Measurements from ENCODE around the gene UBASH3B.

DNA sequence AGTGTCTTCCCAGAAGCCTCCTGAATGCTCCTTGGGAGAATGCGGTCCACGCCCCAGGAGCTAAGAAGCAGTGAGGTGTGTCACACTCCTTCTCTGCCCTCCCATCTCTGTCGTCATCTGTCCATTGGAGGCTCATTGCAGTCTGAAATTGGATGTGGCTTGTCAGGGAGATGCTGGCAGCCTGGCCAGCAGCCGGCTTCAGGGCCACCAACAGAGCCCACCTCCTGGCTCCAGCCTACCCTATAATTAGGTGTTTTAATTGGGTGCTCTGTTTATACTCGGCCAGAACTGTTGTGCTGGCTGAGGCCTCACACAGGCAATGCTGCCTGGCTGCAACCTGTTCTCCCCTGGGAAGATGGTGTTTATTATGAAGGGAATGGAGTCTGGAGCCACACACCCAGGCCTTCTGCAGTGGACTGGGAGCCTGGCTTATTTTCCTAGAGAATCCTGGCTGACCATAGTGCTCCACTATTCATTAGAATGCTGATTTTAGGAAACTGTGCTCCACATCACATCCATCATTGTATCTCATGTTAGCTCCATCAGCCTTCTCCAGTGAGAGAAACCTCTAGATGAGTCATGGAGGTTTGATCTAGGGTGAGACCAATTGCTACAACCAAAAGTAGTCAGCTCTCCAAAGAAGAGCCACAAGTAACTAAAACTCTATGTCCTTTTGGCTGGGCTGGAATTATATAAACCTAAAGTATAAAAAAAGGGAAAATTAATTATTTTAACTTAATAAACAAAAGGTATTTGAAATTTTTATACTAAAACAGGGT is 96.0 kb downstream of the UBASH3B start:
- TF ChIP-seq, protein P1, sequence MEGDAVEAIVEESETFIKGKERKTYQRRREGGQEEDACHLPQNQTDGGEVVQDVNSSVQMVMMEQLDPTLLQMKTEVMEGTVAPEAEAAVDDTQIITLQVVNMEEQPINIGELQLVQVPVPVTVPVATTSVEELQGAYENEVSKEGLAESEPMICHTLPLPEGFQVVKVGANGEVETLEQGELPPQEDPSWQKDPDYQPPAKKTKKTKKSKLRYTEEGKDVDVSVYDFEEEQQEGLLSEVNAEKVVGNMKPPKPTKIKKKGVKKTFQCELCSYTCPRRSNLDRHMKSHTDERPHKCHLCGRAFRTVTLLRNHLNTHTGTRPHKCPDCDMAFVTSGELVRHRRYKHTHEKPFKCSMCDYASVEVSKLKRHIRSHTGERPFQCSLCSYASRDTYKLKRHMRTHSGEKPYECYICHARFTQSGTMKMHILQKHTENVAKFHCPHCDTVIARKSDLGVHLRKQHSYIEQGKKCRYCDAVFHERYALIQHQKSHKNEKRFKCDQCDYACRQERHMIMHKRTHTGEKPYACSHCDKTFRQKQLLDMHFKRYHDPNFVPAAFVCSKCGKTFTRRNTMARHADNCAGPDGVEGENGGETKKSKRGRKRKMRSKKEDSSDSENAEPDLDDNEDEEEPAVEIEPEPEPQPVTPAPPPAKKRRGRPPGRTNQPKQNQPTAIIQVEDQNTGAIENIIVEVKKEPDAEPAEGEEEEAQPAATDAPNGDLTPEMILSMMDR (conservative IDR thresholded peaks at IDR 0.05), result no peak
- TF ChIP-seq EZH2 (IDR thresholded peaks at IDR 0.05; ENCODE audit: low read depth), result no peak

Data from PC-9 (cell line).